Renal cortex interstitium (tissue), 11 donors: ENCODE data around the gene MAPK10. TPM values are rescaled to one million over a fixed set of nuclear protein-coding genes. Genes with fewer than 3 reads are reported as not detected.
"Not testable (repeated sequence)": the region's sequence is repeated elsewhere in the genome, so short reads cannot be mapped to it uniquely, and the experiment has no call there.

ENCODE experiments used
- DNase-seq, 11 donors: peaks; one replicate each; pipeline ENCODE4 v3.0.0-alpha.2; 2013; ENCODE audit warnings: low read depth in 9 of 11, low spot score in 4 of 11; ENCODE audit errors: extremely low read depth in 1 of 11
- polyA plus RNA-seq, 3 donors: library from polyadenylated mRNA; unstranded; fragments of 120-200 nt; gene quantifications; one replicate each; pipeline ENCODE4 v1.2.1, GENCODE V29; 2013; ENCODE audit not compliant: insufficient read length in 3 of 3

MAPK10 gene
- polyA plus RNA-seq, 3 donors = 56.5 to 86.8 (median 68.5) TPM

DNA sequence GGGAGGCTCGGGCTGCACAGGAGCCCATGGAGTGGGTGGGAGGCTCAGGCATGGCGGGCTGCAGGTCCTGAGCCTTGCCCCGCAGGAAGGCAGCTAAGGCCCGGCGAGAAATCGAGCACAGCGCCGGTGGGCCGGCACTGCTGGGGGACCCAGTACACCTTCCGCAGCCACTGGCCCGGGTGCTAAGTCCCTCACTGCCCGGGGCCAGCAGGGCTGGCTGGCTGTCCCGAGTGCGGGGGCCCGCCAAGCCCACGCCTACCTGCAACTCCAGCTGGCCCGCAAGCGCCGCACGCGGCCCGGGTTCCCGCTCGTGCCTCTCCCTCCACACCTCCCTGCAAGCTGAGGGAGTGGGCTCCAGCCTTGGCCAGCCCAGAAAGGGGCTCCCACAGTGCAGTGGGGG is 338.2 kb downstream of the MAPK10 start:
- DNase-seq = not testable (repeated sequence)

- DNase-seq = no peak
Observed at GRCh38 chr4:86019906-86020305, 339.9 kb downstream of the MAPK10 start.

- DNase-seq = no peak
Observed at GRCh38 chr4:86019362-86019761, 340.5 kb downstream of the MAPK10 start.

DNA sequence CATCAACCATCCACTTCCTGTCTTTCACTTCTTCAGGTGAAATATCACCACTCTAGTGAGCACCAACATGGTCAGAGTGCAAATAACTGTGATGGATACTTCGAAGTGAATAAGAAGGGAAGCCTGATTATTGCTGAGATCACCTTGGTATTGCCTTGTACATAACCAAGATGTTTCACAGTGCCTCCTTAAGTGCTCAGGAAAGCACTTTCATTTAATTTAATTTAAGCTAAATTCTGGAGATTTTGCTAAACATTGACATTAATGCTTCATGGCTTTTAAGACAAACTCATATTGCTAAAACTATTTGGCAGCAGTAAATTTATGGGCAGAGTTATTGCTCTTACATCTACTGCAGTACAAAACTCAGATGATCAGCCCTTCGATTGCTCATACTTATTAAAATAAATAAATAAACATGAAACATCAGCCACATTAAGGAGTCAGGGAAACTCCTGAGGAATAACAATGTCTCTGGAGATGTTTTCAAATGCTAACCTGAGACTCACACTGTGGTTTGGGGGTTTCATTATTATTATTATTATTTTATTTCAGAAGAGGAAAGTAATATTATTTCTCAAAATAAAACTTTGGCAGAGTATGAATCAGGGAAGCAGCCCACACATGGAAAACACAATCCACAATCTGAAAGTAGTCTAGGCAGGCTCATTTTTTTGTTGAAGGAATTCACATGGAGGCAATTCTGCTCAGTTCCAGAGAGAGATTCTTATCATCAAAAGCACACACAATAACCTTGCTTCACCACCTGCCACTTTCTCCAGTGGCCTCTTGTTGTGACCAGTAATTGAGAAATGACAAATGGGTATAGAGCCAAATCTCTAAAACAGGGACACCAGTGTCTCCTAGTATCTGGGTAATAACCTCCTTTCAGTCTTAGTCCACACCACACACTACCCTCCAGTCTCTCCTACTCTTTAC is 344.2 kb downstream of the MAPK10 start:
- no peak for DNase-seq

- DNase-seq = no peak
Observed at GRCh38 chr4:86014599-86014998, 345.3 kb downstream of the MAPK10 start.

DNA sequence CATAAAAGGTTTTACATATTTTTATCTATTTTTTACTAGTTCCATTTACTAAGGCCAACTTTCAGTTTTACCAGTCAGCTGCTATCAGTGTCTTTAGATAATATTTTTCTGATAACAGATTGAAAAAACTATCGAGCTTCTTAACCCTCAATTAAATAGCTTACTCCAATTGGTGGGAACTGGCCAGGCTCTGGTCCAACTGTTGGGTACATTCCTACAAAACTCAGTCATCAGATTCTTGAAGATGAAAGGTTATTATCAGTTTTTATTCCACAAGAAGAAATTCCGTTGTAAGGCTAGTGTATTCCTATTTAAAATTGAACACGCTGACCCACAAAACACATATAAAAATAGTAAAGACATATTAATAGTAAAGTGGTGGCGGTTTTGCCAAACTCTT is 346.2 kb downstream of the MAPK10 start:
- no peak for DNase-seq

DNA sequence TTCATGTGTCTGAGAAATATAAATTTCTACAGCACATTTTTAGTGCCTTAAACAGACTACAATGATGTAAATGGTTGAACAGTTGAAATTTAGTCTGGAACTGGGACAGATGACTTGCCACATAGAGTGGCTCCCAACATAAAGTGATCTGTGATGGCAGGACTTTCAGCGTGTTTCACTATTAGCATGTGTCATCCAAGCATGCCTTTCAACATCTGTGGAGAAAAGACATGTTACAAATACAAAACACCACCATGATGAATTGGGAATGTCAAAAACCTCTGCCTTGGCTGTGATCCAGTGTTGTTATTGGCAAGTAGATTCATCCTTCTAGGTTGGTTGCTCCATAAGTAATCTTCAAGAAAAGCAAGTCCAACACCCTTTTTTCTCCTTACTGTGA is 348.7 kb downstream of the MAPK10 start:
- DNase-seq = no peak

- DNase-seq = no peak
Observed at GRCh38 chr4:86007042-86007441, 352.8 kb downstream of the MAPK10 start.

DNA sequence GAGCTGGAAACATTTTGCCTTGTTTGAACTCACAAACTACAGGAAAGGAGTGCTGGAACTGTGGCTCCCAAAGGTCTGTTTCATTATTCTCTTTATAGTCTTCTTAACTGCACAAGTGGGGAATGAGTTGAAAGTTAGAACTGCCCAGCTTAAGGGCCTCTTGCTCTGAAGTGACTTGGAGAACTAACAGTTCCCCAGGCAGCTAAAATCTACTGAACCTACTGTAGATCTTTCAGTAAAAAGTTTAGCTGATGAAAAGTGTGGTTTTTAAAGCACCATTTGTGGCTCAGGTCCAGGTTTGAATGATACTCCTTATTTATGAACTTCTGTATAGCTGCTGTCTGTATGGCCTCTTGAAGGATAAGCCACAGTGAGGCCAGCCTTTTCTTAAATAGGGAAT is 353.8 kb downstream of the MAPK10 start:
- DNase-seq = no peak

GRCh38 chr4:86004030-86004429 is 355.8 kb downstream of the MAPK10 start:
- DNase-seq = no peak

DNA sequence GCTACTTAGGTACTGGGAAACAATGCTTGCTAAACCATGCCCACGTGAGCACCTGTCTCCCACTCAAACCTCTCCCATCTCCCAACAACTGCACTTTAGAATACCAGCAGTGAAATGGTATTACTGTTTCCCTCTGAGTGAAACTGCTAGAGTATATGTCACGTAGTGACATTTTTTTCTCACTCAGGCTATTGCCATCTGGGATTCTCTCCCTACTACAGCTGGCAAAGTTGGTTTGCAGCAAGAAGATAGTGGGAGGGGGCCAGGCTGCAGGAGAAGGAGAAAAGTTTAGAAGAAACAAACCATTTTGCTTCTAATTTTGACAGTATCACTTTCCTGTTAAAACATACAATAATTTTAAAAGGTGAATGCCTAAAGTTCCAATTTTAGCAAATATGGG is 358.3 kb downstream of the MAPK10 start:
- DNase-seq = no peak

DNA sequence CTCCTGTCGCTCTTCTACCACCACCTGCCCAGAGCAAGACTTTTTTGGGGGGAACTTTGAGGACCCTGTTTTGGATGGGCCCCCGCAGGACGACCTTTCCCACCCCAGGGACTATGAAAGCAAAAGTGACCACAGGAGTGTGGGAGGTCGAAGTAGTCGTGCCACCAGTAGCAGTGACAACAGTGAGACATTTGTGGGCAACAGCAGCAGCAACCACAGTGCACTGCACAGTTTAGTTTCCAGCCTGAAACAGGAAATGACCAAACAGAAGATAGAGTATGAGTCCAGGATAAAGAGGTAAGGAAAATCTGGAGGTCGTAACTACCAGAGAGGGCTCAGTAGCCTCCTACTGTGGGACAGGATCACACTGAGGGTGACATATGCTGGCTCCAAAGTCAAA is 364.5 kb downstream of the MAPK10 start:
- DNase-seq = no peak

- DNase-seq = no peak
Observed at GRCh38 chr4:85994576-85994975, 365.3 kb downstream of the MAPK10 start.

- no peak for DNase-seq
Observed at GRCh38 chr4:85993641-85994040, 366.2 kb downstream of the MAPK10 start.

- no peak for DNase-seq
Observed at GRCh38 chr4:85986266-85986665, 373.6 kb downstream of the MAPK10 start.

GRCh38 chr4:85979276-85979675 is 380.6 kb downstream of the MAPK10 start:
- DNase-seq = no peak

DNA sequence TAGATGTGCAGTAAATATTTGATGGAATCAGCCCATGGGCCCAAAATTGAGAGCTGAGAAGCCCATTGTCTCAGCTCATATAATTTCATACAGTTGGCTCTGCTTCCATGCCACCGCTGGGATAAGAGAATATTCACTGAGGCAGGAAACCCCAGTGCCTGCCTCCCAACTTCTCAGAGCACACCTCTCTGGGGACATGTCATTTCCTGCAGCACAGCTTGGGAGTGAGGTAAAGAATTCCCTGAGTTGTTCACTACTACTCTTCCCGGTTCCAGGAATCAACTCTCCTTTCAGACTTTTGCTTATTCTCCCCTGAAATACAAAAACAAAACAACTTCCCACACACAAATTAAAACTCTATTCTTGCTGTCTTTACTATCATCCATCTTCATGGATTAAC is 389.3 kb downstream of the MAPK10 start:
- no peak for DNase-seq

GRCh38 chr4:85968945-85969819 is 390.7 kb downstream of the MAPK10 start:
- peak in 10 of 11 donors; percentile 28 to 81 (median 54) for DNase-seq

GRCh38 chr4:85967872-85968271 is 392.0 kb downstream of the MAPK10 start:
- DNase-seq = no peak

DNA sequence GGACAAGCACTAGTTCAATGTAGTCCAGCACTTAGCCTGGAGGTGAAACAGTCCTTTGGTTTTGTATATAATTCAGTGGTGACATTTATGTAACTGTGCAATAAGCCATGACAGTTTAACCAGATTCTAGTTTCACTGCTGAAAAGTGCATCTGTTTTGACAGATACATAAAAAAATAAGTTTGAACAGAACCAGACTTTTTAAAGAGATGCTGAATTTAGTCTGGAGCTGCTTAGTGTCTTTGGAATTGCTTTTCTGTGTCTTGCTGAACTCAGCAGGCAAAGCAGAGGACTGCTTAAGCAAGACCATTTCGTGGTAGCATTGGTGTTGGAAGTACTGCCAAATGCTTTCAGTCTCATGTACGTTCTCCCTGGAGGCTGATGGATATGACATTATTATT is 393.5 kb downstream of the MAPK10 start:
- DNase-seq = no peak
